Measurements from ENCODE around the gene HSD17B14.
A peak's percentile ranks its signal among the peaks of the same experiment; 100 is the strongest.
"Not testable (repeated sequence)": the region's sequence is repeated elsewhere in the genome, so short reads cannot be mapped to it uniquely, and the experiment has no call there.

The HSD17B14 gene

GRCh38 chr19:48867123-48867745 is 30.9 kb upstream of the HSD17B14 start:
- no peak for DNase-seq (ENCODE audit: low spot score)

DNA sequence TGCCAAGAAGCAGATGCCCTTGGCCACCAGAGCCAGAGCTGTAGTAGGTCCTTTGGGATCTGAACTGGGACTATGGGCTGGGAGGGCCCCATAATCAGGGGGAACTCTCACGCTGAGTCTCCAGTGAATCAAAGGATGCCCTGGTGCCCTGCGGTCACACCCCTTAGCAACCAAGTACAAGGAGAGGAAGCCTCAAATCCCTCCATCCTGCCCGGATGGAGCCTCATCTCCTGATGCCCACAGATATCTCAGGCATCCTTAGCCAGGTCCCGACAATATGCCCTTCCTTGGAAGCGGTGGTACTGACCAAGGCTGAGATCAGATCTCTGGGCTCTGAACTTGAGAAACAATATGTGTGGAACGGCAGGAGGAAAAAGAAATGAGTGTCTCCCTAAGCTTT is 30.4 kb upstream of the HSD17B14 start:
- no peak for DNase-seq (ENCODE audit: low spot score)

DNA sequence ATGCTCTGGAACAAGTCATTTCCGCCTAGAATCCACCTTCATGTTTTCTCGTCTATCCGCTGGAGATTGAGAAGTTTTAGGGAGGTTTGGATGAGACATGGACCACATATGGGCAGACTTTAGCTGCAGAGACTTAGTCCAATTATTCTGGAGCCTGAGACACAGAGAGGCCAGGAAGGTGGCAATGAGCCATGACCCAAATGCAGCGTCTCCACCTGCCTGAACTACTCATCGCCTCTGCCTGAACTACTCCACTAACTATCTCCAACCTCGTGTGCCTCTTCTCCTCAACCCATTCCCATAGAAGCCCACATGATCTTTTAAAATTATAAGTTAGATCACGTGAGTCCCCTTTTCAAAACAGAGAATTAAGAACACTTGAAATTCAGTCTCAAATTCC is 26.5 kb upstream of the HSD17B14 start:
- no peak for DNase-seq (ENCODE audit: low spot score)

- no peak for DNase-seq (ENCODE audit: low spot score)
Observed at GRCh38 chr19:48861313-48861712, 25.0 kb upstream of the HSD17B14 start.

- no peak for DNase-seq (ENCODE audit: low spot score)
Observed at GRCh38 chr19:48859711-48860572, 23.7 kb upstream of the HSD17B14 start.

DNA sequence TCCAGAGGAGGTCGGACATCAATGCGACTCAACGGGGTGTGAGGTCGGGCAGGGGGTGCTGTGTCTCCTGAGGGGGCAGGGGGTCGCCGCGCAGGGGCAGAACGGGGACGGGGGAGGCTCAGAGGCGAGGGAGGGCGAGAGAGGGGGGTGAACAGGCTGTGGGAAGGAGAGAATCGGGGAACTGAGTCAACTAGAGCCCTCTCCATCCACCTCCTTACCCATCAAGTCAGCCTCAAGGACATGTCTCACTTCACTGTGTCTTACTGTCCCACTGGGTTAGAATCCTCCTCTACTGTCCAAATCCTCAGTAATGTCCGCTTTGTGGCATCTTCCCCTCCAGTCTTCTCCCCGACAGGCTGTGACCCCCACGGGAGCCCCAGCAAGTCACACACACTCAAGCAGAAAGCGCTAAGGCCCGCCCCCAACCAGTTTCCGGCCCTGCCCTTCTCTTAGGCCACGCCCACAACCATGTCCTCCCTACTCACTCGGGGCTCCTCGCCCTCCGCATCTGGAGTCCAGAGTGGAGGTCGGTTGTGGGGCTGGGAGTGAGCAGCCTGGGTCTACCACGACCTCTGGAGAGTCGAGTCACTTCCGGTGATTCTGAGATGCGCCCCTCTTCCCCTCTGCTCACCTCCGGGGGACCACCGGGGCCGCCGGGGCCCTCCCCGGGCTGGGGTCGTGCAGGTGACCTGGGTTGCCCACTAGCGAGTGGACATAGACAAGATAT is 22.9 kb upstream of the HSD17B14 start:
- no peak for DNase-seq (ENCODE audit: low spot score)

DNA sequence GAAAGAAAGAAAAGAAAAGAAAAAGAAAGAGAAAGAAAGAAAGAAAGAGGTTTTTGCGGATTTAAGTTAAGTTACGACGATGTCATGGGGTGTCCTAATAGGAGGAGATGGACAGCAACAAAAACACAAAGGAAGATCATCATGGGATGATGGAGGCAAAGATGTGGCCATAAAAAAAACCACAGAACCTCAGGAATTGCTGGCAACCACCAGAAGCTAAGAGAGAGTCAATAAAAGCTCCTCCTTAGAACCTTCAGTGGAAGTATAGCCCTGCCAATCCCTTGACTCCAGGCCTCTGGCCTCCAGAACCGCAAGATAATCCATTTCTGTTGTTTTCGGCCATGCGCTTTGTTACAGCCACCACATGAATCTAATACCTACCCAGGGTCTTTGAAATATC is 20.6 kb upstream of the HSD17B14 start:
- no peak for DNase-seq (ENCODE audit: low spot score)

DNA sequence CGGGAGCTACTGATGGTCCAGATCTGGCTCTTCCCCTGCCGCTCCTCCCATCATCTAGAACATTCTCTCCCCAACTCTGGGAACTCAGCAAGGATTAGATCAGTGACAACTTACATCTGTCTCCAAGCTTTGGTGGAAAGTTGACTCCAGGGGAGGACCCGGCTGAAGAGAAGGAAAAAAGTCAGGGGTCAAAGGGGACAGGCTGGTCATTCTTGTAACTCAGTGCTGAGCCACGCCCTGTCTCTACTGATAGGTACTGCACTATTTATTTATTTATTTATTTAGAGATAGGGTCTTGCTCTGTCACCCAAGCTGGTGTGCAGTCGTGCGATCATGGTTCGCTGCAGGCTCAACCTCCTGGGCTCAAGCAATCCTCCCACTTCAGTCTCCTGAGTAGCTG is 17.8 kb upstream of the HSD17B14 start:
- DNase-seq (ENCODE audit: low spot score), result no peak

DNA sequence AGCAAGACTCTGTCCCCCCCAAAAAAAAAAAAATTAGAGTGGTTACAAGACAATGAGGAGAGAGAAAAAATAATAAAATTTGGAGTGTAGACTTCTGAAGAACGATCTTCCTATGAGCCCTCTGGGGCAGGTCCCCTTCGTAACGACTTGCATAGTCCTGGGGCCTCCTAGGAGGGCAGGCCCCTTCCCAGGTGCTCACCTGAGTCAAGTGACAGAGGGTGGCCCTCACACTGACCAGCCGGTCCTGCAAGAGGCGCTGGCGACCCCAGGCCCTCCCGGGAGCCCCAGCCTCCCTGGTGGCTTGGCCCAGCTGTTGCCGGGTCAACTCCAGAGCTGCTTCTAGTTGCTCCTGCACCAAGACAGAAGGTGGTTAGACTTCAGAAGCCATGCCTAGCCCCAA is 17.2 kb upstream of the HSD17B14 start:
- DNase-seq (ENCODE audit: low spot score), result no peak

DNA sequence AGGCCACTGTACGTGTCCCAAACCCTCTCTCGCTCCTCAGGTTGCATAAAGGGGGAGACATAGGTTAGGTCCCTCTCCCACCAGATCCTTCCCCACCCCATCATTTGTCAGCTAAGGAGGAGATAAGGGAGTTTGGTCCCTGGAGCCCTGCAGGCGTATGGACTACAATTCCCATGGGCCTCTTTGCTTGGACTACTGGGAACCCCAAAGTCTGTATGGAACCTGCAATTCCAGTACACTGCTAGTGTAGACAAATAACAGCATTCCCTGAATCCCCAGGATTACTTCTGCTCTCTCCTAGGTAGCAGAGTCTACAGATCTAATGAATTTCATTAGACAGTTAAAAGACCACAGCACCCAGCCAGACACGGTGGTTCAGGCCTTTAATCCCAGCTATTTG is 16.0 kb upstream of the HSD17B14 start:
- no peak for DNase-seq (ENCODE audit: low spot score)

DNA sequence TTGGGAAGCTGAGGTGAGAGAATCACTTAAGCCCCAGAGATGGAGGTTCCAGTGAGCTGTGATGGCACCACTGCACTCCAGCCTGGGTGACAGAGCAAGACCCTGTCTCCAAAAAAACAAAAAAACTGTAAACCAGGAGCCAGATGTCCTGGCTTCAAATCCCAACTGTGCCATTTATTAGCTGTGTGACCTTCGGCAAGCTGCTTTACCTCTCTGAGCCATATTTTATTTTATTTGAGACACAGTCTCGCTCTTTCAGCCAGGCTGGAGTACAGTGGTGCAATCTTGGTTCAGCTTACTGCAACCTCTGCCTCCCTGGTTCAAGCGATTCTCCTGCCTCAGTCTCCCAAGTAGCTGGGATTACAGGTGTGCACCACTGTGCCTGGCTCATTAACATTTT is 10.4 kb upstream of the HSD17B14 start:
- not testable (repeated sequence) for DNase-seq (ENCODE audit: low spot score)

- no peak for DNase-seq (ENCODE audit: low spot score)
Observed at GRCh38 chr19:48845384-48845783, 9.1 kb upstream of the HSD17B14 start.

DNA sequence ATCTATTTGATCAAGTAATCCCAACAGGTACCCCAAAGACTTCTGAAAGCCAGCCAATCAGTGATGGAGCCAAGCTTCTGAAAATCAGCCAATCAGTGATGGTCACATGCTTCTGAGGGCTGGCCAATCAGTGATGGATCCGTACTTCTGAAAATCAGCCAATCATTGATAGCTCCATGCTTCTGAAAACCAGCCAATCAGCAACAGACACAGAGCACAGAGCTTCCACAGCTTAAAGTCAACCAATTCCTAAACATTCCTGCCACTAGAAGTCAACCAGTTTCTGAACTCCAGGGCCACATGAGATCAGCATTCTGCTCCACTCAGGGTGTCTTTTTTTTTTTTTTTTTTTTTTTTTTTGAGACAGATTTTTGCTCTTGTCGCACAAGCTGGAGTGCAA is 8.2 kb upstream of the HSD17B14 start:
- no peak for DNase-seq (ENCODE audit: low spot score)

DNA sequence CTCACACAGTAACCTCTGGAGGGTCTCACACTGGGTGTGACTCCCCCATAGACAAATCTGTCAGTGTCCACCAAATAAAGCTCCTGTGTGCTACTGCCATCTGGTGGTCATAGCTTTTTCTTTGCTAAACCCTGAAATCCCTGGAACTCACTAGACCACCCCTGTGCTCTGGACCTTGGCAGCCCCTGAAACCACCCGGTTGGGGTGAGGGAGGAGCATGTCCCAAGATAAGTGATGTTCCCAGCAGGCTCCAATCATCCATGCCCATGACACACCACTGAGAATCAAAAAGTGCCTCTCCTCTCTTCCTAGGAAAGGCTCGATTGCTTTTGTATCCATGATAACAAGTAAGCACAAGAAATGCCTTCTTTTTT is 6.5 kb upstream of the HSD17B14 start:
- no peak for DNase-seq (ENCODE audit: low spot score)

DNA sequence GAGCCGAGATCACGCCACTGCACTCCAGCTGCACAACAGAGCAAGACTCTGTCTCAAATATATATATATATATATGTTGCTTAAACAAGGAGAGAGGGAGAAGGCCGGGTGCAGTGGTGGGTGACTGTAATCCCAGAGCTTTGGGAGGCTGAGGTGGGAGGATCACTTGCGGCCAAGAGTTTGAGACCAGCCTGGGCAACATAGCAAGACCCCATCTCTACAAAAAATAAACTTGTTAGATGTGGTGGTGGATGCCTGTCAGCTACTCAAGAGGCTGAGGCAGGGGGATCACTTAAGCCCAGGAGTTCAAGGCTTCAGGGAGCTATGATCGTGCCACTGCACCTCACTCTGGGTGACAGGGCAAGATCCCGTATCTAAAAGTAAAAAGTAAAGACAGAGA is 5.3 kb upstream of the HSD17B14 start:
- DNase-seq (ENCODE audit: low spot score), result no peak

- DNase-seq (ENCODE audit: low spot score), result no peak
Observed at GRCh38 chr19:48841047-48841446, 4.8 kb upstream of the HSD17B14 start.

DNA sequence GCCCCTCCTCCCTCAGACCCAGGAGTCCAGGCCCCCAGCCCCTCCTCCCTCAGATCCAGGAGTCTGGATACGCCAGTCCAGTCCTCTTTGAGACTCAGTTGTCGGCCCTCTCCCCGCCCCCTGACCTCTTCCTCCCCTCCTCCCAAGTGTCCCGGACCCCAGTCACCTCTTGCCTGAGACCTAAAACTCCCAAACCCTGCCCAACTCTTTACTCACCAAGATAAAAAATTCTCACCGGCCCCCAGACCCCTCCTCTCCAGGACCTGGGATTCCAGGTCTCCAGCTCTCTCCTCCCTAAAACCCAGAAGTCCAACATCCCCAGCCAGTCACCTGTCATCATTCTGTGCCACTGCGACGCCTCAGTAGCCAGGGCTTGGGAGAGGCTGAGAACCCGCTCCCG is 1.4 kb upstream of the HSD17B14 start:
- DNase-seq (ENCODE audit: low spot score), result no peak

- DNase-seq (ENCODE audit: low spot score), result peak; percentile 83
Observed at GRCh38 chr19:48837051-48837524, 797 bp upstream of the HSD17B14 start.

GRCh38 chr19:48835734-48836088 is 580 bp downstream of the HSD17B14 start:
- peak; percentile 87 for DNase-seq (ENCODE audit: low spot score)

DNA sequence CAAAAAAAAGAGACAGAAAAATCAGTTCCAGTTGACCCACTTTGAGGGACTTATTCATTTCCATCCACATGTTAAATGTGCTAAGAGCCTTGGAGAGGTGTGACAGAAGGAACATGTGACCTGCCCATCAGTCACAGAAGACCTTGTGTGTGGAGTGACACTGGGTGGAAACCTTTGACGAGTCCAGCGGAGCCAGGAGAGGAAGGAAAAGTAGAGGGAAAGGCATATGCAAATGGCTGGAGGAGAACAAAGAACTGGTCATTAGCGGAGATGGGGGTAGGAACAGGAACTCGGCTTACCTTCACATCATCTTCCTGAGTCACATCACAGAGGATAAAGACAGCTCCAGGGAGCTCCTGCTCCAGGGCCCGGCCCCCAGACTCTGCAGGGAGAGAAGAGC is 2.3 kb downstream of the HSD17B14 start:
- no peak for DNase-seq (ENCODE audit: low spot score)

DNA sequence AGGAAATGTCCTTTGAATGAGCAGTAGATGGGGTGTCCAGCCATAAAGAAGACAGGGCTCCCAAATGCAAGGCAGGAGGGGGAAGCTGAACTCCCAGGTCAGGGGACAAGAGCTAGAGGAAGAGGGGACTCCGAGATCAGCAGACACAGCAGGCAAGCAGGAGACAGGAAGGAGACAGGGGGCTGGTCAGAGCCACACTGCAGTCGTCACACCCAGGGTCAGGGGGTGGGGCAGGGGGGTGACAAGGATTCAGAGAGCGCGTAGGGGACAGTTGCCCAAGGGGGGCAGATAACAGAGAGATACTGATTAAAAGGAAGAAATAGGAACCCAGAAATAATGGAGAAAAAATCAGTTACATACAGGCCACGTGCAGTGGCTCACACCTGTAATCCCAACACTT is 3.2 kb downstream of the HSD17B14 start:
- DNase-seq (ENCODE audit: low spot score), result no peak

- DNase-seq (ENCODE audit: low spot score), result no peak
Observed at GRCh38 chr19:48830965-48831364, 5.3 kb downstream of the HSD17B14 start.

GRCh38 chr19:48830088-48830487 is 6.2 kb downstream of the HSD17B14 start:
- no peak for DNase-seq (ENCODE audit: low spot score)

All from putamen (tissue), 1 donor.